22Rv1 (cell line): ENCODE results near the gene USP30.
A peak's percentile ranks its signal among the peaks of the same experiment; 100 is the strongest.
"Not testable (repeated sequence)": the region's sequence is repeated elsewhere in the genome, so short reads cannot be mapped to it uniquely, and the experiment has no call there.

ENCODE experiments used
- H3K27ac ChIP-seq: fragments of 450-650 bp; 2 replicates; pipeline ENCODE4 v1.5.1; 2017
- ZFX ChIP-seq: fragments of 450-650 bp; IDR thresholded peaks from 2 replicates; pipeline ENCODE4 v1.6.1; 2017; ENCODE audit warnings: antibody characterized with exemption, borderline replicate concordance
- TF ChIP-seq, protein P1 (sequence below): fragments of 450-650 bp; IDR thresholded peaks from 2 replicates; pipeline ENCODE4 v1.5.1; 2017; ENCODE audit warnings: mild to moderate bottlenecking

USP30 gene

DNA sequence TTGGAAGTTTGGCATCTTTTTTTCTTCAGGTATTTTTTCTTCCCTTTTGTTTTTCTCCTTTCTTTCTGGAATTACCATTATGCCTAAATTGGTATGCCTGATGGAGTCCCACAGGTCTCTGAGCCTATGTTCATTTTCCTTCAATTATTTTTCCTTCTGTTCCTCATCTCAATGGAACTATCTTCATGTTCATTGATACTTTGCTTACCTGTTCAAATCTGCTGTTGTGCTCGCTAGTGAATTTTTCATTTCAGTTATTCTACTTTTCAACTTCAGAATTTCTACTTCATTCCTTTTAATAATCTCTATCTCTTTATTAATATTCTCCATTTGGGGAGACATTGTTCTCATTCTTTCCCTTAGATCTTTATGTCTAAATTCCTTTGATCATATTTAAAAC lies 15.4 kb upstream of the USP30 start:
- no peak for TF ChIP-seq ZFX
- TF ChIP-seq, protein P1, sequence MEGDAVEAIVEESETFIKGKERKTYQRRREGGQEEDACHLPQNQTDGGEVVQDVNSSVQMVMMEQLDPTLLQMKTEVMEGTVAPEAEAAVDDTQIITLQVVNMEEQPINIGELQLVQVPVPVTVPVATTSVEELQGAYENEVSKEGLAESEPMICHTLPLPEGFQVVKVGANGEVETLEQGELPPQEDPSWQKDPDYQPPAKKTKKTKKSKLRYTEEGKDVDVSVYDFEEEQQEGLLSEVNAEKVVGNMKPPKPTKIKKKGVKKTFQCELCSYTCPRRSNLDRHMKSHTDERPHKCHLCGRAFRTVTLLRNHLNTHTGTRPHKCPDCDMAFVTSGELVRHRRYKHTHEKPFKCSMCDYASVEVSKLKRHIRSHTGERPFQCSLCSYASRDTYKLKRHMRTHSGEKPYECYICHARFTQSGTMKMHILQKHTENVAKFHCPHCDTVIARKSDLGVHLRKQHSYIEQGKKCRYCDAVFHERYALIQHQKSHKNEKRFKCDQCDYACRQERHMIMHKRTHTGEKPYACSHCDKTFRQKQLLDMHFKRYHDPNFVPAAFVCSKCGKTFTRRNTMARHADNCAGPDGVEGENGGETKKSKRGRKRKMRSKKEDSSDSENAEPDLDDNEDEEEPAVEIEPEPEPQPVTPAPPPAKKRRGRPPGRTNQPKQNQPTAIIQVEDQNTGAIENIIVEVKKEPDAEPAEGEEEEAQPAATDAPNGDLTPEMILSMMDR, result no peak
- no peak overlapping the region for H3K27ac ChIP-seq

DNA sequence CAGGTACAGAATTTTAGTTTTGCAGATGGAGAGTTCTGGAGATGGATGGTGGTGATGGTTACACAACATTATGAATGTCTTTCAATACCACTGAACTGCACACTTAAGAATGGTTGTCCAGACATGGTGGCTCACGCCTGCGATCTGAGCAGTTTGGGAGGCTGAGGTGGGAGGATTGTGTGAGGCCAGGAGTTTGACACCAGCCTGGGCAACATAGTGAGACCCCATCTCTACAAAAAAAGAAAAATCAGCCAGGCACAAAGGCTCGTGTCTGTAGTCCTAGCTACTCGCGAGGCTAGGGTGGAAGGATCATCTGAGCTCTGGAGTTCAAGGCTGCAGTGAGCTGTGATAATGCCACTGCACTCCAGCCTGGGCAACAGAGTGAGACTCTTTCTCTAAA lies 8.1 kb upstream of the USP30 start:
- no peak for TF ChIP-seq ZFX
- TF ChIP-seq, protein P1, result no peak
- no peak overlapping the region for H3K27ac ChIP-seq

DNA sequence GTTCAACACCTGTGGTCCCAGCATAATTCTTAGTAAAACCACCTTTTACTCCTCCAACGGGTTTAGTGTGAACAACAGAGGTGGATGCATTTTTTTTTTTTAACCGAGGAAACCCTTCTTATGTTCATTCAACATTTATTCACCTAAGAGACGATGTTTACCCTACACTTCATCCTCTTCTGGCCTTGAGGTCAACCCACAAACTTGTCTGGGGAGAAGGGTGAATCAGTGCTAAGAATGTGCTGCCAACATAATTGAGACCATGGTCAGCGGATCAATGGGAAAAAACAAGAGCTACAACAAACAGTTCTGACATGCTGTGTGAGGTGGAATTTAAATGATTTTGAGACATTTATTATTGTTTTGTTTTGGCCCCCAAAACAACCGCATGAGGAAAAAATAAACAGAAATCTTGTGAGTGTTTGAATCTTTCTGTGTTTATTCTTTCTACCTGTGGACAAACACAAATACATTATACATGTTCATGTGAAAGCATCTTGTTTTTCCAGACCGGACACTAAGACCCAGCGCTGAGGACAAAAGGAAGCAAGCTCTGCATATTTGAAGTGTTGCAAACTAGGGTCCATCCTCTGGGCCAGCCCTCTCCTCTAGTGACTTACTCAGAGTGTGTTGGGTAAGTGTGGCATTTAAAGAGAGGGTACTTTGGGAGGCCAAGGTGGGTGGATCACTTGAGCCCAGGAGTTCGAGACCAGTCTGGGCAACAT lies 5.1 kb upstream of the USP30 start:
- no peak overlapping the region for H3K27ac ChIP-seq
- TF ChIP-seq ZFX, result no peak
- TF ChIP-seq, protein P1, result no peak

DNA sequence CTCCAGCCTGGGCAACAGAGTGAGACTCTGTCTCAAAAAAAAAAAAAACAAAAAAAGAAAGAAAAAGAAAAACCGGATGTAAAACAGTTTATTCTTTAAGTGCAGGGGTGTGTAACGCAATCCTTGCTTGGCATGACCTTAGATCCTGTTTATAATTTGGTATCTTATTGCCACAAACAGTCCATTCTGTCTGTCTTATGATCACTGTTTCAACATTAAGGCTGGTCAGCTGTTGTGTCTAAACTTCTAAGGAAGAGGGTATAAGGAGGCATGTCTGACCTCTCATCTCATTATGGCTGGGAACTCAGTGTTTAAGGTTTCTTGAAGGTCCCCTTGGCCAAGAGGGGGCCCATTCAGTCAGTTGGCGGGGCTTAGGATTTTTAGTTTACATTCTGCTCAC lies 3.7 kb upstream of the USP30 start:
- not testable (repeated sequence) for H3K27ac ChIP-seq

DNA sequence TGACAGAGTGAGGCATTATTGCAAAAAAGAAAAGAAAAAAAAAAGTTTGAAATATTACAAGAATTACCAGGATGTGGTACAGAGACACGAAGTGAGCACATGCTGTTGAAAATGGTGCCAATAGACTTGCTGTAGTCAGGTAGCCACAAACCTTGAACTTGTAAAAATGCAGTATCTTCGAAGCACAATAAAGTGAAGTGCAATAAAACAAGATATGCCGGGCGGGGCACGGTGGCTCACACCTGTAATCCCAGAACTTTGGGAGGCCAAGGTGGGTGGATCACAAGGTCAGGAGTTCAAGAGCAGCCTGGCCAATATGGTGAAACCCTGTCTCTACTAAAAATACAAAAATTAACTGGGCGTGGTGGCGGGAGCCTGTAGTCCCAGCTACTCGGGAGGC lies 2.6 kb upstream of the USP30 start:
- H3K27ac ChIP-seq, result not testable (repeated sequence)

DNA sequence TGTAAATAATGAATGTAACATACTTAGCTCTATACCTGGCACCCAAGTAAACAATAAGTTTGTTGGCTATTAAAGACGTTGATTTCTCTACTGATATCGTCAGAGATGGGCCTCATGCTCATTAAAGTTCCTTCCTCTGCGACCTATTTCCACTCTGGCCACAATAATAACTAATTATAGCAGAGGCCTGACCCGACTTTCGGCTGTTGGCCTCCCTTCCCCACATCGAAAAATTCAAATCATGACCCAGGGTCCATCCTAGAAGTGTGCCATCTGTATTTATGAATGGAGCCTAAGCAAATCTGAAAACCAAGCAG lies 321 bp upstream of the USP30 start:
- TF ChIP-seq, protein P1, result no peak
- no peak for TF ChIP-seq ZFX
- peak overlapping the region; percentile 44 for H3K27ac ChIP-seq

DNA sequence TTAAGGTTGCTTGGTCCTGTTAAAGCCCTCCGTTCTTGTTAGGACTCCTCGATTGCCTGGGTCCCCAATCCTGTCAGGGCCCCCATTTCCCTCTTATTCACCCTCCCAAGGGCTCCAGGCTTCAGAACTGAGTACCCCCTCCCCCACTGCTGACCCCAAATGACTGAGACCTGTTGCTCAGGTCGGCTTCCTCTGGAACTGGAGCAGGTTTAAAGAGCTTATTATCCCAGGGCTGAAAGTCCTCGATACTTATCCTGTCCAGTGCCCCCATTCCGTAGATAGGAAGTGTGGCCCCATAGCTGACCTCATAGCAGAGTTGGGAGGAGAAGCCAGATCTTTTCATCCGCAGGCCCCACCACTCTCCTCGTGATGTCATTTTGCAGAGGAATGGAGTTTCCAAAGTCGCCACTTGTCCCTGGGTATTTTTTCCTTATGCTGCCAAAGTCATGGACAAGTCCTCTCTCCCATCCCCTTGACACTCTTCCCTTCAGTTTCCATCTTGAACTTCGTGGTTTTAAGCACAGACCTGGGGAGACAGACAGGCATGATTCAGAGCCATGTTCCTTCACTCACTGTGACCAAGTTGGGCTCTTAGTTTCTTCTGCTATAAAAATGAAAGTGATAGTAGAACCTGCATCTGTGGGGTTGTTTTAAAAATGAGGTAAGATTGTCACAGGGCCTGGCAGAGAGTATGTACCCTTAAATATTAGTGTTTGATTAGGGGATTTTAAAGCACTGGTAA lies 1.2 kb downstream of the USP30 start:
- TF ChIP-seq, protein P1, result no peak
- TF ChIP-seq ZFX, result no peak
- no peak overlapping the region; the same call in 1 of the 2 replicates for H3K27ac ChIP-seq

DNA sequence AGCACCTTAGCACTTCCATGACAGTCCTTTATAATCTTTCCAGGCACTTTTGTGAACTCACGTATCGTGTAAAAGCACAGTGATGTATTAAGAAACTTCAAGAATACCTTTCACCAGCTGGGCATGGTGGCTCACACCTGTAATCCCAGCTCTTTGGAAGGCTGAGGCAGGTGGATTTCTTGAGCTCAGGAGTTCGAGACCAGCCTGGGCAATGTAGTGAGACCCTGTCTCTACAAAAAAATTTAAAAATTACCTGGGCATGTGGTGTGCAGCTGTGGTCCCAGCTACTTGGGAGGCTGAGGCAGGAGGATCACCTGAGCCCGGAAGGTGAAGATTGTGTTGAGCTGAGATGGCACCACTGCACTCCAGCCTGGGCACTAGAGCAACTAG lies 1.7 kb downstream of the USP30 start:
- not testable (repeated sequence) for H3K27ac ChIP-seq

DNA sequence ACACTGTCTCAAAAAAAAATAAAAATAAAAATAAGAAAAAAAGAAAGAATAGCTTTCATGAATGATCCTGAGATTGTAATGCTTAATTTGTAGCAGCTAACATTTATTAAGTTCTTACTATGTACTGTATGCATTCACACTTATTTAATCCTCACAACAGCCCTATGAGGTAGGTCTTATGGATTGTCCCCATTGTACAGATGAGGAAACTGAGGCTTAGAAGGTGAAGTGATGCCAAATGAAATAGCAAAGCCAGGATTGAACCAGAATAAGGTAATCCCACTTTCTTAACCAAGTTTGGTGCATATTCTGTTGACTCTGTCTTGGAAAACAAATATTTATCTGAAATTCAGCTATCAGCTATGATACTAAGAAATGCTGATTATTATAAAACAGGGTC lies 2.1 kb downstream of the USP30 start:
- no peak for TF ChIP-seq ZFX
- TF ChIP-seq, protein P1, result no peak
- no peak overlapping the region for H3K27ac ChIP-seq
